IMR-90 (cell line): ENCODE measurements around the gene MICOS13.

ENCODE experiments used
- CTCF ChIP-seq: conservative IDR thresholded peaks from 2 replicates; pipeline ENCODE4 v1.5.1; 2012; ENCODE audit warnings: mild to moderate bottlenecking, low read depth, low read length, improper control_type of control experiment
- RAD21 ChIP-seq: IDR thresholded peaks from 2 replicates; pipeline ENCODE4 v1.6.1; 2012; ENCODE audit warnings: low read length, improper control_type of control experiment

GRCh38 chr19:5686326-5686646, 6.0 kb upstream of the MICOS13 start:
- TF ChIP-seq RAD21: no peak
- no peak for TF ChIP-seq CTCF
